ENCODE measurements around the gene MAN1C1.

GRCh38 chr1:25720624-25721023 lies 104.0 kb downstream of the MAN1C1 start:
- no peak for TF ChIP-seq EP300 (IDR thresholded peaks at IDR 0.05; ENCODE audit: borderline replicate concordance)
- no peak for TF ChIP-seq NFIC (IDR thresholded peaks at IDR 0.05)
- TF ChIP-seq TCF12 (IDR thresholded peaks at IDR 0.05; ENCODE audit: low read depth), result no peak
- no peak for TF ChIP-seq RAD21 (IDR thresholded peaks at IDR 0.05; ENCODE audit: low read depth)
- TF ChIP-seq CREB1 (IDR thresholded peaks at IDR 0.05; ENCODE audit: low read depth), result no peak
- no peak for TF ChIP-seq TAF1 (IDR thresholded peaks at IDR 0.05; ENCODE audit: low read depth)
- TF ChIP-seq REST (IDR thresholded peaks at IDR 0.05; ENCODE audit: low read depth), result no peak
- no peak for TF ChIP-seq MAX (IDR thresholded peaks at IDR 0.05)
